ENCODE measurements around the gene LARP4. TPM values are rescaled to one million over a fixed set of nuclear protein-coding genes. Genes with fewer than 3 reads are reported as not detected.
"Not testable (repeated sequence)": the region's sequence is repeated elsewhere in the genome, so short reads cannot be mapped to it uniquely, and the experiment has no call there.

The LARP4 gene
- 70.3 and 76.6 TPM in 2 replicates for total RNA-seq

GRCh38 chr12:50400638-50401499 is at the start of gene LARP4:
Gene LARP4 (plus strand): TSS chr12:50400885. CDS start chr12:50401011, 126 bp downstream.
- intact Hi-C loops (cut with micrococcal nuclease) = loop anchor here (1.0 to 10.0 kb wide), 16 partner anchors 104 to 1549 kb away; partner anchors contain the start of genes ATF1, CERS5, CSRNP2 and DAZAP2

- intact Hi-C loops (cut with micrococcal nuclease) = no loop called here
These were observed 49.3 kb upstream of the LARP4 start for GRCh38 chr12:50351120-50352043.

- intact Hi-C loops (cut with micrococcal nuclease) = no loop called here
These were observed 47.3 kb upstream of the LARP4 start for GRCh38 chr12:50353404-50353803.

- intact Hi-C loops (cut with micrococcal nuclease) = no loop called here
These were observed 46.7 kb upstream of the LARP4 start for GRCh38 chr12:50353869-50354593.

GRCh38 chr12:50354908-50355307 is 45.8 kb upstream of the LARP4 start:
- intact Hi-C loops (cut with micrococcal nuclease) = no loop called here

- intact Hi-C loops (cut with micrococcal nuclease) = no loop called here
These were observed 45.3 kb upstream of the LARP4 start for GRCh38 chr12:50355365-50355764.

- intact Hi-C loops (cut with micrococcal nuclease) = no loop called here
These were observed 38.0 kb upstream of the LARP4 start for GRCh38 chr12:50362671-50363070.

- intact Hi-C loops (cut with micrococcal nuclease) = no loop called here
These were observed 37.5 kb upstream of the LARP4 start for GRCh38 chr12:50363141-50363540.

- intact Hi-C loops (cut with micrococcal nuclease) = no loop called here
These were observed 34.8 kb upstream of the LARP4 start for GRCh38 chr12:50365709-50366406.

GRCh38 chr12:50370672-50371071 is 30.0 kb upstream of the LARP4 start:
- intact Hi-C loops (cut with micrococcal nuclease) = not testable (repeated sequence)

- intact Hi-C loops (cut with micrococcal nuclease) = no loop called here
These were observed 24.9 kb upstream of the LARP4 start for GRCh38 chr12:50375802-50376201.

GRCh38 chr12:50380761-50381325 is 19.8 kb upstream of the LARP4 start:
- intact Hi-C loops (cut with micrococcal nuclease) = no loop called here

- intact Hi-C loops (cut with micrococcal nuclease) = no loop called here
These were observed 13.2 kb upstream of the LARP4 start for GRCh38 chr12:50387487-50387886.

GRCh38 chr12:50387972-50388478 is 12.7 kb upstream of the LARP4 start:
- intact Hi-C loops (cut with micrococcal nuclease) = no loop called here

GRCh38 chr12:50388793-50389192 is 11.9 kb upstream of the LARP4 start:
- intact Hi-C loops (cut with micrococcal nuclease) = not testable (repeated sequence)

GRCh38 chr12:50390316-50390741 is 10.4 kb upstream of the LARP4 start:
- intact Hi-C loops (cut with micrococcal nuclease) = no loop called here

- intact Hi-C loops (cut with micrococcal nuclease) = no loop called here
These were observed 6.1 kb upstream of the LARP4 start for GRCh38 chr12:50394469-50395029.

GRCh38 chr12:50397117-50397650 is 3.5 kb upstream of the LARP4 start:
- intact Hi-C loops (cut with micrococcal nuclease) = no loop called here

- intact Hi-C loops (cut with micrococcal nuclease) = no loop called here
These were observed 1.8 kb upstream of the LARP4 start for GRCh38 chr12:50398931-50399330.

All from T-helper 1 cell treated with Interleukin-12 subunit alpha and Interleukin-12 subunit beta and Interleukin-4 antibody, amounts not matched to agents 30 ng/mL and 1 ng/mL, for 36 hours (primary cell).